GM19395 (cell line): ENCODE data around the gene AP1S1.

ENCODE experiments used
- ATAC-seq: cut with Tn5 transposase; IDR thresholded peaks from one replicate; pipeline ENCODE4 v1.9.1; 2021; ENCODE audit warnings: mild to moderate bottlenecking, moderate library complexity; ENCODE audit not compliant: unreplicated experiment

Gene AP1S1

DNA sequence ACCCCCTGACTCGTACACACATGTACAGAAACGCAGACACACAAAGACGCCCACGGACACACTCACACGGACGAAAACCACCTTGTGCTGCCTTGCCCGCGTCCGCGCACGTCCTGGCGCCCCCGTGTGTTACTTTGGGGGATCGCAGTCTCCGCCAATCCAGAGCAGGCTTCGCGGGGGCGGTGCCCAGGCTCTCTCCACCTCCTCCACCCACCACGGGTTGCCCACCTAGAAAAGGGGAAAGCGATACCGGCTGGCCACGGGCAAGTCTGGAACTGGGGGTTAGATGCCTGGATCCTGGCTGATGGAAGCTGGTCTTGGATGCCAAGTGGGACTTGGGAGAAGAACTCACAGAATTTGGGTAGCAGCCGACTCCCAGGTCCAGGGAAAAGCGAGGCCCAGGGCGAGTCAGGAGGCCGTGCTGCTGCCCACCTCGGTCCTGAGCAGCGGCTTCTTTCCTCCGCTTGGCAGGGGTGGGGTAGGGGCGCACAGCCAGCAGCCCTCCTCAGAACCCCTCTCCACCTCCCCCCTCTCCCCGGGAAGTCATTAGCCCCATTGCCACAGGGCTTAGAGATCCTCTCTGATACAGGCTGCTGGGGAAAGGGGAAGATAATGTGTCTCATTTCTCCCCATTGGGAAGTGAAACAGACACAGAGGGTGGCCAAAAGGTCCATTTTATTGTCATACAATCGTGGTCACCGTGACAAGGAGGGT lies 15.7 kb downstream of the AP1S1 start:
- no peak for ATAC-seq

DNA sequence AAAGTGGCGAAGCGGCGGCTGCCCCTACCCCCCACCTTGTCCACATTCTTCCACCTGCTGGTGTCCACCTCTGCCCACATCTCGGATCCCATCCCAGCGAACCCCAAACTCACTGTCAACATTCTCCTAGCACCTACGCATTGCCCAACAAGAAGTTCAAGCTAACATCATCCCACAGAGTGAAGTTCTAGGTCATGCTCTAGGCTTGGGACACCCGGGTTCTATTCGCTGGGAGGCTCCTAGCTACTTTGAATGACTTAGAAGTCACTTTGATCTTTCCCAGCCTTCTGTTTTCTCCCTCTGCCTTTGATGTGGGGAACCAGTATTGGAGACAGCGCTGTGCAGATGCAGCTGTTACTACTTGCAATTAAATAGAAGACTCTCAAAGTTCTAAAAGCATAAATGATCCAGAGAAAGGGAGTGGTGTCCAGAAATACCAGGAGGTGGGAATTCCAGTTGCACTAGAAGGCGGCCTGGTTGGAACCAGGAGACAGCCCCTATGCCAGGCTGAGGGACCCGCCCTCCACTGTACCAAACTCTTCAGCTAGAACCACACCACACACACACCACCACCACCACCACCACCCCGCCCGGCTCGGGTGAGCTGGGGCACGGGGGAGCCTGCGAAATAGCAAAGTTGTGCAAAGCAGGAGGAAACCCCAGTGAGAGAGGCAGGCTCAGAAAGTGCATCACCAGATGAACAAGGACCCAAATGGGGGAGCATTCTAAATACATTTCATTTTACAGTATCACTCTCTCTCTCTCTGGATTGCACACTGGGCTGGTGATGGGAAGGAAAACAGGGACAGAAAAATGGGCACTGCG lies 16.6 kb downstream of the AP1S1 start:
- no peak for ATAC-seq

DNA sequence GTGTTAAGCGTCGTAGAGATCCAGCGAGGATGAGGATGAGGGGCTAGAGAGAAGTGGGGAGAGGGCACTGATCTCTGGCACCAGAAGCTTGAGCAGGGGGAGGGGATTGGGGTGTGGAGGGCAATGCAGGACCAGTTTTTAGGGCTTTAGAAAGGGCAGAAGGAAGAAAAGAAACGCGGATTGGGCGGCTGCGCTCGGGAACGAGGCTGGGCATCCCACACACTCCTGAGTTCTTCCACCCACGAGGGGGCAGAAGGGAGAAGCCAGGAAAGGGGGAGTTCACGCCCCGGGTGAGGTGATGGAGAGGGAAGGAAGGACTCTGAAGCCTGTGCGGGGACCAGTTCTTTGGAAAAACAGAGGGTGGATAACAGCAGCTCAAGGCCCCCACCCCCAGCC lies 17.2 kb downstream of the AP1S1 start:
- ATAC-seq: no peak

GRCh38 chr7:101172005-101172853 lies 18.0 kb downstream of the AP1S1 start:
- no peak for ATAC-seq

GRCh38 chr7:101172854-101173751 lies 18.8 kb downstream of the AP1S1 start:
- no peak for ATAC-seq

DNA sequence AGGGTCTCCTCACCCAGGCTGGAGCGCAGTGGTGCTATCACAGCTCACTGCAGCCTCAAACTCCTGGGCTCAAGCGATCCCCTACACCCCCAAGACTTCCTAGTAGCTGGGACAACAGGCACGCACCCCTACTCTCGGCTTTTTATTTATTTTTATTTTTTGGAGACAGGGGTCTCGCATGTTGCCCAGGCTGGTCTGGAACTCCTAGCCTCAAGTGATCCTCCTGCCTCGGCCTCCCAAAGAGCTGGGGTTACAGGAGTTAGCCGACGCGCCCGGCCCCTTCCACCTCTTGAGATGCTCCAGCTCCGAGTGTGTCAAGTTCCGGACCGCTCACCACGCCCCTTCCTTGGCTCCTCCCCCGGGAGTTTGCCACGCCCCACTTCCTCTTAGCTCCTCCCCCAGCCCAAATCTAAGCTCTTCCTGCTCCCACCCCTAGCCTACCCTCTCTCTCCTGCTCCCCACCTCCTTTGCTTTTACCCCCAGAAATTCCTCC lies 19.5 kb downstream of the AP1S1 start:
- ATAC-seq: no peak

DNA sequence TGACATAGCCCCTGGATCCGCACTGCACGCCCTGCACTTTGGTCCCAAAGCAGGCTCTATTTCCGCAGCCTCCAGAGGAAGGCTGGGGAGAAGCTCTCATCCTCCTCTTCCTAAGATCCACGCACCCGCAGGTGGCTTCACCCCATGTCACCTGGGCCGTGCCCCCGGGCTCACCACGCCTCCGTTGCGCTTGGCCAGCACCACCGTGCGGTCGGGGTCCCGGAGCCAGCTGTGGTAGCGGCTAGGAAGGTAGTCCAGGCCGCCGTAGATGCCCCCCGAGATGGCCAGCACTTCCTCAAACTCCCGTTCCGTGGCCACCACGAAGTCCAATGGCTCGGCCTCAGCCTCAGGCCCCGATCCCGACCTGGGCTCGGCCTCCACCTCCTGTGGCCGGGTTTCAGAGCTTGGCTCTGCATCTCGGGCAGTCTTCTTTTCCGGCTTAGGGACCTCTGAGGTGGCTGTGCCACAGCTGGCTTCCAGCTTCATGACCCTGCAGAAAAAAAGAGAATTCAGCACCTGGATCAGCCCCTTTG lies 20.1 kb downstream of the AP1S1 start:
- ATAC-seq: no peak

- no peak for ATAC-seq
Observed at GRCh38 chr7:101175664-101176063, 21.4 kb downstream of the AP1S1 start.

DNA sequence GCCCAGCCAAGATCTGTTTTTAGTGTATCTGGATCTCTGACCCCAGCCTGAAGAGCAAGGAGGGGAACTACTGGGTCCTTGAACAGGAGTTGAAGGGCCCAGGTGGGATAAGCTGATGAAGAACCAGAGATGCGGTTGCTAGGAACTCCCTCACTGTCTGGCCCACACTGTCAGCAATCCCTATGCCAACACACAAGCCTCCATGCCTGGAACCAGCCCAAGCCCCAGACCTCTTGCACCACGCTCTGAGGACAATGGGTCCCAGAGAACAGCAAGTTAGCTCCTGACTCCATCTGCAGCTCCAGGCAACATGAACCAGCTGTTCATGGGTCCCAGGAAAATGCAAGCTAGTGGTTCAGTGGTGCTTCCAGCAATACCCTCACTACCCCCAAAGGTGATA lies 23.4 kb downstream of the AP1S1 start:
- no peak for ATAC-seq

GRCh38 chr7:101179117-101179516 lies 24.8 kb downstream of the AP1S1 start:
- ATAC-seq: no peak

GRCh38 chr7:101179713-101180112 lies 25.4 kb downstream of the AP1S1 start:
- ATAC-seq: no peak

DNA sequence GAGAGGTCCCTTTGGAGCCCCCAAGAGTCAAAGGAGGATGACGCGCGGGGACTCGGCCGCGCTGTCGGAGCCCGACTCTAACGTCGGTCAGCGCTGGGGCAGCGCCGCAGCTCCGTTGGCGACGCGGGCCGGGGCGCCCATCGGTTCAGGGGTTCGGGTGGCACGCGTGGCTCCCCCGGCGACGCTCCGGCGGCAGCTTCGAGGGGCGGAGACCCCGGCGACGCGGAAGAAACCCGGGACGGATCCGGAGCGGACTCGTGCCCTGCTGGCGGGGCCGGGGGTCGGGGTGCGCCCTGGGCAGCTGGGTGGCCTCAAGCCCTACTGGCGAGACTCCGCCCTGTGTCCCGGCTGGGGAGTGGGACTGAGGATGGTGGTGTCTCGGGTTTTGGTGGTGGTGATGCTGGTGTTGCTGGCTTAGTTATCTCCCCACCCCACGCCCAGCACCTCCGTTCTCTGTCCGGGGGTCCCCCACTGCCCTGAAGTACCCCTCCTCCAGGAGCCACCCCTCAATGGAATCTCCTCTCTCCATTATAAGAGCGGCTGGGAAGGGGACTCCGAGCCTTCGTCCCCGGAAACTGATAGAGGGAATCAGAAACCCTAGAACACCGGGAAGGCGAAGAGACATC lies 26.0 kb downstream of the AP1S1 start, which contains the start of gene NAT16:
Gene NAT16 (minus strand): TSS at position 164 of the 626 bp plus-strand sequence. CDS start 5,486 bp downstream, outside the sequence.
- no peak for ATAC-seq

DNA sequence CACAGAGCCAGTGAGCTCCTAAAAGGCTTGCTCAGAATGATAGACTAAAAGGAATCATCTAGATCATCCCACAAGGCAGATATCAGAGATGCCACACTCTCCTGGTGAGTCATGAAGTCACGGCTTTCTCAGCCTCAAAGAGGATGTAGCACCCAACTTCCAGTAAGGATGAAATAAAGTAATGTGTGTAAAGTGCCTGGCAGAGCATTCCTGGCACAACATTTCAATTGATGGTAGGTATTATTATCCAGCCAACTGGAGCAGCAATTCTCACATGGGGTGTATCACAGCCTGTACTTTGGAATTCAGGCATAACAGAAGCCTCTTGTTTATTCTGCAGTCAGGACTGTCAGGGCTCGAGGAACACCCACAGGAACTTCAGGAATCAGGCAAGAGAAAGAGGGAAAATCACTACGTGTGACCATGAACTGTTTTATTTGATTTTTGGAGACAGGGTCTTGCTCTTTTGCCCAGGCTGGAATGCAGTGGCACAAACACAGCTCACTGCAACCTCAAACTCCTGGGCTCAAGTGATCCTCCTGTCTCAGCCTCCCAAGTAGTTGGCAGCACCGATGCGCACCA lies 31.1 kb downstream of the AP1S1 start:
- no peak for ATAC-seq

GRCh38 chr7:101186194-101186593 lies 31.9 kb downstream of the AP1S1 start:
- ATAC-seq: no peak

DNA sequence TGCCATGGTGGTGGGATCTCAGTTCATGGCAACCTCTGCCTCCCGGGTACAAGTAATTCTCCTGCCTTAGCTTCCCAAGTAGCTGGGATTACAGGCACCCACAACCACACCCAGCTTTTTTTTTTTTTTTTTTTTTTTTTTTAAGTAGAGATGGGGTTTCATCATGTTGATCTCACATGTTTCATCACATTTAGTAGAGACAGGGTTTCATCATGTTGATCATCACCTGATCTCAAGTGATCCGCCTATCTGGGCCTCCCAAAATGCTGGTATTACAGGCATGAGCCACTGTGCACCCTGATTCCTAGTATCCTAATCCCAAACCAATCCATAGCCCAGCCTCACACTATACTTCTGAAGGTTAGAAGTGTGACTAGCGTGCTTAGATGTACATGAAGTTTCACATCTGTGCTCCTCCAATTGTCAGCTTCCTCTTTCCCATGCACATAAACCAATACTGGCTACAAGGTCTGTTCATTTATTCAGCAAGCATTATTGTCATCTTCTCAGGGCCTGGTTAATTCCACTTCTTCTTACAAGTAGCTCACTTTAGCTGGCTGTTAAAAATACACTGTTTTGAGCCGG lies 32.7 kb downstream of the AP1S1 start:
- no peak for ATAC-seq

GRCh38 chr7:101189109-101189508 lies 34.8 kb downstream of the AP1S1 start:
- no peak for ATAC-seq

- ATAC-seq: no peak
Observed at GRCh38 chr7:101195884-101196283, 41.6 kb downstream of the AP1S1 start.

DNA sequence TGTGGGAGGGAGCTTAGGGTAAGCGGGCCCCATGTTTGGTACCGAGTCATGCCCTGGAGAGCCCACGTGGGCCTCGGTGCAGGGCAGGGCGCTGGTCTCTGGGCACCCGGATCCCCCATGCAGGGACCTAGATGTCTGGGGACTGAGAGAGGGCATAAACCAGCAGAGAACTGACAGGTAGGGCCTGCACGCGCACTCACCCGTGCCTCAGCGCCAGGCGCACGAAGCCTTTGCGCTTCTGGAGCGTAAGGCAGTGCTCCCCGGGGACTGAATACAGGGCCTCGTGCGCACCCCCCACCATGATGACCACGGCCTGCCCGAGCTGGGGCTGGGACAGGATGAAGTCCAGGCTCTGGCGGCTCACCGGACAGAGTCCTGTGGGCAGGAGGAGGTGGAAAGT lies 43.7 kb downstream of the AP1S1 start:
- ATAC-seq: no peak

GRCh38 chr7:101198476-101198875 lies 44.2 kb downstream of the AP1S1 start:
- no peak for ATAC-seq
